ENCODE results near the gene TRERF1.

GRCh38 chr6:42448927-42449659, 2.6 kb downstream of the TRERF1 start:
- no peak for TF ChIP-seq CTCF (IDR thresholded peaks at IDR 0.05)
- TF ChIP-seq POLR2A (IDR thresholded peaks at IDR 0.05): no peak
- TF ChIP-seq EP300 (IDR thresholded peaks at IDR 0.05; ENCODE audit: low read depth): no peak

Data from transverse colon (tissue), 3 donors.